Stimulated activated CD8-positive, alpha-beta memory T cell treated with anti-CD3 and anti-CD28 coated beads, Interleukin-7, amount 100 ng/mL, for 1 hour (primary cell): ENCODE measurements around the gene DNAJC16.
"Not testable (repeated sequence)": the region's sequence is repeated elsewhere in the genome, so short reads cannot be mapped to it uniquely, and the experiment has no call there.

Experiments
- DNase-seq, 2 donors: peaks; one replicate each; pipeline ENCODE4 v3.0.0-alpha.2; 2020; ENCODE audit warnings: low read depth in 2 of 2

The DNAJC16 gene

GRCh38 chr1:15507278-15507677 is 19.4 kb upstream of the DNAJC16 start:
- no peak for DNase-seq

- DNase-seq, result no peak
Measured at GRCh38 chr1:15508700-15509487, 17.8 kb upstream of the DNAJC16 start.

- no peak for DNase-seq
Measured at GRCh38 chr1:15509586-15509985, 17.1 kb upstream of the DNAJC16 start.

- DNase-seq, result no peak
Measured at GRCh38 chr1:15510611-15511405, 15.8 kb upstream of the DNAJC16 start.

- DNase-seq, result no peak
Measured at GRCh38 chr1:15513192-15513591, 13.5 kb upstream of the DNAJC16 start.

- DNase-seq, result no peak
Measured at GRCh38 chr1:15513919-15514318, 12.7 kb upstream of the DNAJC16 start.

GRCh38 chr1:15514557-15514956 is 12.1 kb upstream of the DNAJC16 start:
- not testable (repeated sequence) for DNase-seq

GRCh38 chr1:15515022-15515663 is 11.5 kb upstream of the DNAJC16 start:
- DNase-seq, result no peak

GRCh38 chr1:15519625-15520024 is 7.0 kb upstream of the DNAJC16 start:
- no peak for DNase-seq

GRCh38 chr1:15521206-15521906 is 5.3 kb upstream of the DNAJC16 start:
- DNase-seq, result not testable (repeated sequence)

GRCh38 chr1:15522551-15522950 is 4.1 kb upstream of the DNAJC16 start:
- no peak for DNase-seq

GRCh38 chr1:15523104-15524020 is 3.3 kb upstream of the DNAJC16 start:
- DNase-seq, result no peak

GRCh38 chr1:15524021-15524282 is 2.7 kb upstream of the DNAJC16 start, which contains the start of gene CASP9:
Gene CASP9, minus strand, starts transcription at chr1:15524215. Its CDS starts 15 bp downstream, at chr1:15524200.
- DNase-seq, result no peak

GRCh38 chr1:15524283-15525049 is 2.2 kb upstream of the DNAJC16 start:
- peak; percentile 100 for DNase-seq

GRCh38 chr1:15525050-15526020 is 1.3 kb upstream of the DNAJC16 start:
- DNase-seq, result no peak

GRCh38 chr1:15526021-15526489 is 593 bp upstream of the DNAJC16 start:
- DNase-seq, result no peak

- DNase-seq, result no peak
Measured at GRCh38 chr1:15531003-15531402, 4.4 kb downstream of the DNAJC16 start.

- DNase-seq, result no peak
Measured at GRCh38 chr1:15531682-15532081, 5.0 kb downstream of the DNAJC16 start.

- DNase-seq, result no peak
Measured at GRCh38 chr1:15538771-15539170, 12.1 kb downstream of the DNAJC16 start.
